Panc1 (cell line): ENCODE data around the gene IFFO2. TPM values are rescaled to one million over a fixed set of nuclear protein-coding genes. Genes with fewer than 3 reads are reported as not detected.

Experiments used
- ATAC-seq: fragments of 200-7000 bp; cut with Tn5 transposase; 2 replicates; pipeline ENCODE4 v1.9.1; 2020; ENCODE audit warnings: mild to moderate bottlenecking, moderate library complexity
- BruUV-seq: library from RNA; stranded (reverse); fragments of 400-500 nt; replicated peaks from 2 replicates; lab custom pipeline; 2021; lab: Mats Ljungman, UMichigan
- CTCF ChIA-PET: fragments of 300-600 bp; sonication (Branson Sonifier 250); formaldehyde crosslinking; loops from one replicate; lab custom pipeline; 2022; ENCODE audit warnings: antibody characterized with exemption; lab: Charles Lee
- POLR2A ChIA-PET: fragments of 300-600 bp; sonication (Branson Sonifier 250); formaldehyde crosslinking; loops from one replicate; lab custom pipeline; 2022; ENCODE audit warnings: antibody characterized with exemption; lab: Charles Lee
- DNase-seq: peaks from one replicate; pipeline ENCODE4 v3.0.0-alpha.2; 2010; ENCODE audit warnings: low read depth, low spot score
- H3K27ac ChIP-seq: 2 replicates; pipeline ENCODE4 v1.5.1; 2011; ENCODE audit warnings: mild to moderate bottlenecking, low read length, inconsistent platforms
- H3K27me3 ChIP-seq: fragments of 200-500 bp; sonication (Bioruptor generic); 2 replicates; pipeline ENCODE4 v1.6.0; 2014; ENCODE audit warnings: low read length, inconsistent platforms; ENCODE audit not compliant: control insufficient read depth, insufficient read depth
- H3K36me3 ChIP-seq: fragments of 200-500 bp; sonication (Bioruptor generic); 2 replicates; pipeline ENCODE4 v1.5.1; 2014; ENCODE audit warnings: inconsistent platforms, mild to moderate bottlenecking, low read length, moderate library complexity; ENCODE audit not compliant: control insufficient read depth, insufficient read depth
- H3K4me1 ChIP-seq: 2 replicates; pipeline ENCODE4 v1.5.1; 2011; ENCODE audit warnings: inconsistent platforms, mild to moderate bottlenecking, low read length, moderate library complexity; ENCODE audit not compliant: control insufficient read depth, insufficient read depth
- H3K4me3 ChIP-seq, 2 experiments: 2 replicates each; pipeline ENCODE4 v1.5.1; 2011 to 2012; ENCODE audit warnings: low read depth in 2 of 2, low read length in 2 of 2, mild to moderate bottlenecking in 2 of 2, inconsistent platforms in 1 of 2, moderate library complexity in 1 of 2
- H3K9me3 ChIP-seq: fragments of 200-500 bp; sonication (Bioruptor generic); 2 replicates; pipeline ENCODE4 v1.5.1; 2014; ENCODE audit warnings: low read depth, mild to moderate bottlenecking, inconsistent platforms, low read length, moderate library complexity; ENCODE audit not compliant: control insufficient read depth, insufficient read depth
- CTCF ChIP-seq: fragments of 450-650 bp; IDR thresholded peaks from 2 replicates; pipeline ENCODE4 v1.5.1; 2017; ENCODE audit warnings: mild to moderate bottlenecking
- POLR2AphosphoS5 ChIP-seq: IDR thresholded peaks from 2 replicates; pipeline ENCODE4 v1.6.1; 2012; ENCODE audit warnings: mild to moderate bottlenecking, low read depth, low read length, moderate library complexity
- REST ChIP-seq, 2 experiments: IDR thresholded peaks; 2 replicates each; pipeline ENCODE4 v1.6.1; 2011 to 2012; ENCODE audit warnings: low read depth in 2 of 2, control low read depth in 1 of 2, low read length in 1 of 2, mild to moderate bottlenecking in 1 of 2, moderate library complexity in 1 of 2; ENCODE audit not compliant: insufficient read depth in 1 of 2
- SIN3A ChIP-seq: IDR thresholded peaks from 2 replicates; pipeline ENCODE4 v1.6.1; 2012; ENCODE audit warnings: low read depth, mild to moderate bottlenecking, low read length, moderate library complexity, borderline replicate concordance; ENCODE audit not compliant: insufficient read depth
- TCF7L2 ChIP-seq: IDR thresholded peaks from 2 replicates; pipeline ENCODE4 v1.6.1; 2011; ENCODE audit warnings: mild to moderate bottlenecking, low read depth, low read length, inconsistent platforms
- in situ Hi-C: cut with HindIII; loops from 2 replicates; pipeline ENCODE4 v1.10.0; 2016; ENCODE audit warnings: low sequenced_read_pairs, low pct_unique_long_range_greater_than_20kb
- intact Hi-C: fragments of 100-400 bp; cut with micrococcal nuclease; formaldehyde crosslinking; loops from one replicate; pipeline ENCODE4 v1.10.0; 2022; ENCODE audit not compliant: unreplicated experiment
- total RNA-seq: library from RNA; stranded (reverse); gene quantifications from one replicate; pipeline ENCODE4 v1.2.1, GENCODE V29; 2021; ENCODE audit not compliant: unreplicated experiment

Gene IFFO2
- total RNA-seq, 1 experiment from 2014 or later, result 59.4 TPM

GRCh38 chr1:18866846-18867245 lies 89.6 kb downstream of the IFFO2 start:
- DNase-seq, result no peak
- no peak for ATAC-seq
- Histone ChIP-seq H3K4me1 (no peaks in the 10 kb centered on the region), H3K9me3 (no peaks in the 10 kb centered on the region), H3K36me3 (no peaks in the 10 kb centered on the region), H3K27ac (no peak overlapping the region), H3K4me3 (no peak overlapping the region), H3K27me3 (no peaks in the 10 kb centered on the region)
- intact Hi-C loops (no loop called here), in situ Hi-C loops (no loop called here)
- CTCF ChIA-PET, result no interaction called here
- POLR2A ChIA-PET, result no interaction called here
- BruUV-seq, result no TSS peak
- no peak for TF ChIP-seq REST (IDR thresholded peaks at IDR 0.05; ENCODE audit: insufficient read depth in 1 of 2, low read depth in 2 of 2, low read length in 1 of 2)
- no peak for TF ChIP-seq TCF7L2
- TF ChIP-seq CTCF, result no peak
- TF ChIP-seq SIN3A, result no peak
- TF ChIP-seq POLR2AphosphoS5, result no peak

- CTCF ChIA-PET, result interaction anchor here (0.7 kb wide), 2 partner anchors 61 to 541 kb away, joined by 3 to 4 read pairs; no protein-coding TSS in a partner anchor
These were observed 90.2 kb downstream of the IFFO2 start for GRCh38 chr1:18866314-18866713.

More at GRCh38 chr1:18866314-18866713, 90.2 kb downstream of the IFFO2 start:
- intact Hi-C loops, result no loop called here
- TF ChIP-seq REST (IDR thresholded peaks at IDR 0.05; ENCODE audit: insufficient read depth in 1 of 2, low read depth in 2 of 2, low read length in 1 of 2), result no peak
- no peak for TF ChIP-seq TCF7L2
- no peak for TF ChIP-seq POLR2AphosphoS5
- TF ChIP-seq SIN3A, result no peak
- TF ChIP-seq CTCF, result no peak
- BruUV-seq, result no TSS peak
- Histone ChIP-seq H3K9me3 (no peaks in the 10 kb centered on the region), H3K4me3 (no peak overlapping the region), H3K27ac (no peak overlapping the region), H3K4me1 (no peaks in the 10 kb centered on the region), H3K27me3 (no peaks in the 10 kb centered on the region), H3K36me3 (no peaks in the 10 kb centered on the region)
- ATAC-seq, result no peak
- POLR2A ChIA-PET, result interaction anchor here (0.7 kb wide), 1 partner anchor 141 kb away, joined by 4 read pairs; no protein-coding TSS in a partner anchor
- DNase-seq, result no peak
- in situ Hi-C loops, result no loop called here
